ENCODE measurements around the gene MAPK8. TPM values are rescaled to one million over a fixed set of nuclear protein-coding genes. Genes with fewer than 3 reads are reported as not detected.
"Not testable (repeated sequence)": the region's sequence is repeated elsewhere in the genome, so short reads cannot be mapped to it uniquely, and the experiment has no call there.

MAPK8 gene
- 22.4 TPM for total RNA-seq

DNA sequence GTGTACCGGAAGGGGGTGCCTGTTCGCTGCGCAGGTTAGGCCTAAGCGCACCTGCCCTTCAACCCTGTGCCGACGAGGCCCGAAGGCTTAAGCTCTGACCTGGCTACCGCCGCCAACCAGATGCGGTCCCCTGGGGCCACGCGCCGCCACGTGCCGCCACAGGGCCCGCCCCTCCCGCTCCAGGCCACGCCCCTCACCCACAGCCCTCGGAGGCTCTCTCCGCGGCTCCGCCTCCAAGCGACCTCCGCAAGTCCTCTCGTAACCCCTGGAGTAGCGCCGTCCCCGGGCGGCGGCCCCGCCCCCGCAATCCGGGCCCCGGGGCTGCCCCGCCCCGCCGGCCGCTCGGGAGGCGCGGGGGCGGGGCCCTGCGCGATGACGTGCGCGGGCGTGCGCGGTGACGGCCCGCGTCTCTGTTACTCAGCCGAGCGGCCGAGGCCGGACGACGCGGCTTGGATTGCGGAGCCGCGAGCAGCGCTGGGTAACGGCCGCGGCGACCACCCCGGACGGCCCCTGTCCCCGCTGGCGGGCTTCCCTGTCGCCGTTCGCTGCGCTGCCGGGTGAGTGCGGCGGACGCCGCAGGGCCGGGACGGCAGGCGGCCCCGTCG, at the start of gene MAPK8:
Gene MAPK8 (plus strand): TSS at position 413 of the 605 bp plus-strand sequence. CDS start 94,984 bp downstream, outside the sequence.
- ATAC-seq (peak; percentile 90), DNase-seq (ENCODE audit: low spot score) (peak; percentile 96)

DNA sequence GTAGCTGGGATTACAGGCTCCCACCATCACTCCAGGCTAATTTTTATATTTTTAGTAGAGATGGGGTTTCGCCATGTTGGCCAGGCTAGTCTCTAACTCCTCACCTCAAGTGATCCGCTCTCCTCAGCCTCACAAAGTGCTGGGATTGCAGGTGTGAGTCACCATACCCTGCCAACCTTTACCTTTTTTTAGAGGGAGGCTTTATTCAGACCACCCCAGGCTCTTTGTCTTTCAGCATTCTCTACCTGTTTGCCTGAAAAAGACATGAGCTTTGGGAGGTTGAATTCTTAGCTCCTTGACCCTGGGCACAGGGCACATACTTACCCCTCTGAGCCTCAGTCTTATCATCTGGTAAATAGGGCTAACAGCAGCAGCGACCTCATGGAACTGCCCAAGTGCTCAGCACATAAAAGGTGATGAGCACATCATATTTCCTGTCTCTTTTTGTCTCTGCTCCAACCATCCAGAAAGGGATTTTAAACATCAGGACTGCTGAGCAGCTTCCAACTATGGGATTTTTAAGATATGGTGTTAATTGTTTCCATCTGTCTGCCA, 49.0 kb upstream of the MAPK8 start:
- ATAC-seq (no peak), DNase-seq (ENCODE audit: low spot score) (no peak)

DNA sequence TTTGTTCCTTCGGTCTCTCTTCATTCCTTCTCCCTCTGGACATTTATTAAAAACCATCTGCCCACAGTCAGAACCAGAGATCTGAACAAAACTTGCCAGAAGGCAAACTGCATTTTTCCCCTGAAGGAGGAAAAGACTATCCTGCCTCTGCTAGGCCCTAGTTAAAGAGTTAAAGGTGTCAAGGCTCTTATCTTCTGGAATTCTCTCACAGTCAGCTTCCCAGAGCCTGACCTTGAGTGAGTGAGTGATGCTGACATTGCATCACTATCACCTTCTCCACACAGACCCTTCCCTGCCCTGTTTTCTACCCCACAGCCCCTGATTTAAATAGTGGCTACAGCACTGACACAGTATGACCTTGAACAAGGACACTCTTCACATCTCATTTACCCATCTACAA, 48.4 kb upstream of the MAPK8 start:
- ATAC-seq = no peak
- DNase-seq (ENCODE audit: low spot score) = no peak

DNA sequence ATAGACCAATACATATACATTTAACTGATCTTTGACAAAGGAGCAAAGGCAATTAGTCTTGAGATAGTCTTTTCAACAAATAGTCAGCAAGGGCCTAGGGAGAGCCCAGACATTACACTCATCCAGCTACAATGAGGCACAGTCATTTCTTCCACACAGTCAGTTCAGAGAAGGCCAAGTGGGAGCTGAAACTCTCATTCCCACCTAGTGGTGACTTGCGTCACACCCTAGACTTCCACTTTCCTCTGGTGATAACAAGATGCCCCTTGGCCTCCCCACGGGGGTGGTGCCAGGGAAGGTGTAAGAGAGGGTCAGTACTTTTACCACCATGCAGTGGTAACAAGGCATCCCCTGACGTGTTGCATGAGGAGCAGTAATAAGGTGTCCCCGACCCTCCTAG, 39.9 kb upstream of the MAPK8 start:
- ATAC-seq = no peak
- no peak for DNase-seq (ENCODE audit: low spot score)

DNA sequence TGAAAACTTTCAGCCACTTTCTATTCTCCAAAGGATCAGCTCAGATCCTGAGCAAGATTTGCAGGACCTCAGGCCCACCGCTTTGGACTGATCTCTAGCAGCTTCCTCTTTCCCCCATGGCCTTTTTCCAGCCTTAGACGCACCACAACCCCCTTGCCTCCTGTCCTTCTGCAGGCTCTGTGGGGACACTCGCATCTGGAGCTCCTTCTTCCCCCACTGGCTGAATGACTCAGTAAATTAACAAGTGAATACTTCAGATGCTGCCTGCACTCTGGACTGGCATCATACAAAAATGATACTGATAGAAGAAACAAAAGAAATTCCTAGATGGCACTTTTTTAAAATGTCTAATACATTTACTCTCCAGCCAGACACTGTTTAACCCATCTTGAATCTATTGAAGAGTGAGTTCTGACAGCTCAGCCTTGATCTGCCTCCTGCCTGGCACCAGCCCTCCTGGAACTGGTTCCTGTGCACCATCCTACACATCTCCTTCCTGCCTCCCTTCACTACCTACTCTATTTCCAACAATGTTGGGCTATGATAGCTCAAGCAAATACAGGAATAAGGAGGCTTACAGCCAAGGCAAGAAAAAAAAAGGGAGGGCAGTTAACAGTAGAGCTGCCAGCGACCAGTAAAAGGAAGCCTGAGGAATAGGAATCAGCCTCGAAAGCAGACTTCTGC, 35.3 kb upstream of the MAPK8 start:
- no peak for DNase-seq (ENCODE audit: low spot score)
- ATAC-seq = no peak

DNA sequence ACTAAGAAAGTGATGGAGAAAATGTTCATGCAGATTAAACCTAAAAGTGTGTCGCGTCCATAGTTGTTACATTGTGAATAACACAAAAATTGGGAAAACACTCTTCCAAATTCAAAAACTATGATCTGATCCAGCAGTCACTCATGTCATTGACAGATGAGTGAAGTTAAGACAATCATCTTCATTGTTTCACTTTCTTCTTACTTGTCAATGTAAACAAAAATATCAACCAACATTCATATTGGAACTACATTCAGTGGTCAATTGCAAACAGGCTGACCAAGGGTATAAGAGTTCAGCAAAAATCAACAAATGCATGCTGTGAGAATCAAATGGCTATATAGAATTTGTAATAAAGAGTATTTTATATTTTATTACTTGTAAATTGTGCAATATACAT, 33.8 kb upstream of the MAPK8 start:
- no peak for DNase-seq (ENCODE audit: low spot score)
- ATAC-seq = no peak

DNA sequence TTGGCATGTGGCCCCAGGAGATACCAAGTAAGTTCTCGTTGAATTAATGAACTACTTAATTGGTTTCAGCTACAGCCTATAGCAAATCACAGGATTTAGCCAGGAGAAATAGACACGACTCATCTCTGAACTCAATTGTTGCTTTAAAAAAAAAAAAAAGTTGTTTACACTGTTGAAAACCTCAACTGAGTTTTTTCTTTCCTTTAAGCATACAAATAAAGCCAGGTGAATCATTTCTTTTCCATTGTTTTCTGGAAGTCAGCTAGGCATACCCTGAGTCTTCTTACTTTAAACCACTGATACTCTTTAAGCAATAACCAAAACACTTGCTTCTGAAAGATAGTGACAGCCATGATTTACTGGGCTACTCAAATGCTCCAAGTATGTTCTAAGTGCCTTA, 32.7 kb upstream of the MAPK8 start:
- ATAC-seq (no peak), DNase-seq (ENCODE audit: low spot score) (no peak)

DNA sequence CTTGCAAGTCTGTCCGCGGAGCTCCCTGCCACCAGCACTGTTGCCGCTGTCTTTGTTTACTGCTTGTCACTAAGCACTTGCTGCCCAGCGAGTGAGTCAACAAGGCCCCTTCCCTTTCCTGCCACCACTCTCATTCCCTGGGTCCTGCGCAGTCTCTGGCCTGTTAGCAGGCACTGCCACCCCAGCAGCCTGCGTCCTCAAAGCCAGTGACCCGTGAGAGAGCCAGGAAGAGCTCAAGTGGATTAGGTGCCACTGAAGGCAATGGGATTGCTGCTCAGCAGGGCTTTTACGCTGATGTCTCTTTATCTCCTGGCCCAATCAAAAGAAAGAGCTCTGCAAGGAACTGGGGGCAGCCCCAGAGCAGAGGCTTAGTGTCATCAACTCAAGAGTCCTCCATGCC, 31.8 kb upstream of the MAPK8 start, which contains the start of gene FRMPD2:
Gene FRMPD2 (minus strand): TSS at position 61 of the 400 bp plus-strand sequence. CDS start 129 bp downstream, outside the sequence.
- DNase-seq (ENCODE audit: low spot score) (no peak), ATAC-seq (no peak)

DNA sequence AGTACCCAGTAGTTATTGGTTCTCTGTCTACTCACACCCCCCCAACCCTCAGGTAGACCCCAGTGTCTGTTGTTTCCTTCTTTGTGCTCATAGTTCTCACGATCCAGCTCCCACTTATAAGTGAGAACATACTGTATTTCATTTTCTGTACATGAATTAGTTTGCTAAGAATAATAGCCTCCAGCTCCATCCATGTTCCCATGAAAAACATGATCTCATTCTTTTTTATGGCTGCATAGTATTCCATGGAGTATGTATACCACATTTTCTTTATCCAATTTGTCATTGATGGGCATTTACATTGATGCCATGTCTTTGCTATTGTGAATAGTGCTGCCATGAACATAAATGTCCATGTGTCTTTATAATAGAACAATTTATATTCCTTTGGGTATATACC, 29.4 kb upstream of the MAPK8 start:
- ATAC-seq = no peak
- DNase-seq (ENCODE audit: low spot score) = no peak

DNA sequence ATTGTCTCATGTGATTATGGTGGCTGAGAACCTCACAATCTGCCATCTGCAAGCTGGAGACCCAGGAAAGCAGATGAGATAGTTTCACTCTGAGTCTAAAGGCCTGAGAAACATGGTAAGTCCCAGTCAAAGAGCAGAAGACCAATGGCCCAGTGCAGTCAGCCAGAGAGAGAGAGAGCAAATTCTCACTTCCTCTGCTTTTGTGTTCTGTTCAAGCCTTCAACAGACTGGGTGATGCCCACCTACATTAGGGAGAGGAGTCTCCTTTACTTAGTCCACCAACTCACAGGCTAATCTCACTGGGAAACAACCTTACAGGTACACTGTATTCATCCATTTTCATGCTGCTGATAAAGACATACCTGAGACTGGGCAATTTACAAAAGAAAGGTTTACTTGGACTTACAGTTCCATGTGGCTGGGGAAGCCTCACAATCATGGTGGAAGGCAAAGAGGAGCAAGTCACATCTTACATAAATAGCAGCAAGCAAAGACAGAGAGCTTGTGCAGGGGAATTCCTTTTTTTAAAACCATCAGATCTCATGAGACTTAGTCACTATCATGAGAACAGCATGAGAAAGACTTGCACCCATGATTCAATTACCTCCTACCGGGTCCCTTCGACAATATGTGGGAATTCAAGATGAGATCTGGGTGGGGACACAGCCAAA, 27.3 kb upstream of the MAPK8 start:
- ATAC-seq (no peak), DNase-seq (ENCODE audit: low spot score) (no peak)

DNA sequence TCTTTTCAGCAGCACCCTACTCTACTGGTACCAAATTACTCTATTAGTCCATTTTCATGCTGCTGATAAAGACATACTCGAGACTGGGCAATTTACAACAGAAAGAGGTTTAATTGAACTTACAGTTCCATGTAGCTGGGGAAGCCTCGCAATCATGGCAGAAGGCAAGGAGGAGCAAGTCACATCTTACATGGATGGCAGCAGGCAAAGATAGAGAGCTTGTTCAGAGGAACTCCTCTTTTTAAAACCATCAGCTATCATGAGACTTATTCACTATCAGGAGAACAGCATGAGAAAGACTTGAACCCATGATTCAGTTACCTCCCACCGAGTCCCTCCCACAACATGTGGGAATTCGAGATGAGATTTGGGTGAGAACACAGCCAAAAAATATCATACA, 24.8 kb upstream of the MAPK8 start:
- DNase-seq (ENCODE audit: low spot score); ATAC-seq: not testable (repeated sequence)

DNA sequence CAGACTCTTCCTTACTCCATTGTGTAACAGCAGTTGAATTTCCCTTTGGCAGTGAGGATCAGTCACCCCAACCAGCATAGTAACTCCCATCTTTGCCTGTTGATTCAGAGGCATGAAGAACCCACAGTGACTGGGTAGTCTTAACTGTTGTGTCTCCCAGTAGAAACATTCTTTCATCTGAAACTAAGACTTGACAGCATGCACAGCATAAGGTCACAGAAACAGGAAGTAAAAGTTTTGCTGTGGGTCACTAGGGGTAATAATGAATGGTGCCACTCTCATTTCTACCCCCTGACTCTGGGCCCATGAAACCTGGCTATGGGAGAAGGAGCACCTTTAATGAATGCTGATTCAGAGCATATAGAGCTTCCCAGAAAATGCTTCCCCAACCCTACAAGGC, 23.6 kb upstream of the MAPK8 start:
- DNase-seq (ENCODE audit: low spot score) = no peak
- no peak for ATAC-seq

DNA sequence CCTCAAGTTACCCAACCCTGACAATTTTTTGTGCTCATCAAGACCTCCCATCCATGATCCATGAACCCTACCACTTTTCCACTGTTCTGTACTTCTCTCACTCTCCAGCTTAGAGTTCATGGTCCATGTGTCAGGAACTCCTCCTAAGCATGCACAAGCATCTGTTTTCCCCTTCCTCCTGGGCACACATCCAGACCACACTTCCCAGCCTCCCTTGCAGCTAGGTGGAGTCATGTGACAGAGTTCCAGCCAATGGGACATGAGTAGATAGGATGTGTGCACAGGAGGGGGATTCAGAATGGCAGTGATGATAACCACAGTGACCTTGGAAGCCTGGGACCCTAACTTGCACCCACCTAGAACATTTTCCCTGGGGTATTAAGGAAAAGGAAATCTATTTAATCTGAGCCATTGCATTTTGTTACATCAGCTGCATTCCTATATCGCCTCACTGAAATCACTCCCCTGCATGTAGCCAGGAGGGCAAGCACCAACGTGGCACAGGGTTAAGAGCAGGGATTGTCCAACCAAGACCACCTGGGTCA, 22.4 kb upstream of the MAPK8 start:
- no peak for ATAC-seq
- DNase-seq (ENCODE audit: low spot score) = no peak

DNA sequence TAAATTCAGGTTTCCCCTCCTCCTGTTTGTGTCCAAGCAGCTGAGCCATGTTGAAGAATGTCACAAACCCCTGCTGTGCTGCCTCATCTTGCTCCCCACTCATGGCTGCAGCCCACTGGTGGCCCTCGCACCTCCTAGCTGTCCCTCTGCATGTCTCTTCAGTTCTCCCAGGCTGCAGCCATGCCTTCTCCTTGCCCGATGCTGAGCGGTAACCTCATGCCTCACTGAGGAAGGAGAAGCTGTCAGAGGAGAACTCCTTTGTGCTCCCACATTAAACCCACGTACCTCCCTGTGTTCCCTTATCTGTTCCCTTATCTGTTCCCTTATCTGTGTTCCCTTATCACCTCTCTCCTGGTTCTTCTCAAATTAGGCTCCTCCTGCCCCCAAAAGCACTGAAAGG, 21.7 kb upstream of the MAPK8 start:
- DNase-seq (ENCODE audit: low spot score) (no peak), ATAC-seq (no peak)

DNA sequence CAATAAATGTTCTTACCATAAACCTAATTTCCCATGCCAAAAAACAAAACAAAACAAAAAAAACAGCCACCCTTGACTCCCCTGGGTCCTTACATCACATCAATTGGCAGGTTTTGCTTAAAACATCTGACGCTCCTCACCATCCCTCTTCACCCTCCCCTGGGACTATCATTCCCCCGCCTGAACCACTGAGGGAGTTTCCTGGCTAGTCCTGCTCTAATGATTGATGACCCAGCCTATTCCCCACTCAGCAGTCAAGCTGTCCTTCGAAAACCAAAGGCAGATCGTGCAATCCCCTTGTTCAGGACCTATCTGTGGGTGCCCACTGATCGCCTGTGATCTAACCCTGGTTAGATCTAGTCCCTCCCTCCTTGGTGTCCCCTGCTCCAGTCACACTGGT, 20.8 kb upstream of the MAPK8 start:
- no peak for DNase-seq (ENCODE audit: low spot score)

DNA sequence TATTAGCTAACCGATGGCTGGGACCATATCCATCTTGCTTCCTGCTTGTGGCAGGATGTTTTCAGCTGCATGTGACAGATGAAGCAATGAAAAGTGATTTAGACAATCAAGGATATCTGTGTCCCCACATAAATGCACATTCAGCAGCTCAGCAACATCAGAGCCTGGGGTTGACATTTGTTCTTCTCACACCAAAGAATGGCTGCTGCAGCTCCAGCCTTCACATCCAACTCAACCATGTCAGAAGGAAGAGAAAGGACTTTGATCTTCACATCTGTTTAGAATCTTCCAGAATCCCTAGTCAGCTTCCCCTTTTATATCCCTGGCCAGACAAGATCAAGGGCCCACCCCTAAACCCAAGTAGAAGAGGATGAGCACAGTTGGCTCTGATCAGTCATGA, 20.1 kb upstream of the MAPK8 start:
- DNase-seq (ENCODE audit: low spot score) = no peak
- no peak for ATAC-seq

More for the DNA sequence above, 20.8 kb upstream of the MAPK8 start:
- ATAC-seq = no peak

DNA sequence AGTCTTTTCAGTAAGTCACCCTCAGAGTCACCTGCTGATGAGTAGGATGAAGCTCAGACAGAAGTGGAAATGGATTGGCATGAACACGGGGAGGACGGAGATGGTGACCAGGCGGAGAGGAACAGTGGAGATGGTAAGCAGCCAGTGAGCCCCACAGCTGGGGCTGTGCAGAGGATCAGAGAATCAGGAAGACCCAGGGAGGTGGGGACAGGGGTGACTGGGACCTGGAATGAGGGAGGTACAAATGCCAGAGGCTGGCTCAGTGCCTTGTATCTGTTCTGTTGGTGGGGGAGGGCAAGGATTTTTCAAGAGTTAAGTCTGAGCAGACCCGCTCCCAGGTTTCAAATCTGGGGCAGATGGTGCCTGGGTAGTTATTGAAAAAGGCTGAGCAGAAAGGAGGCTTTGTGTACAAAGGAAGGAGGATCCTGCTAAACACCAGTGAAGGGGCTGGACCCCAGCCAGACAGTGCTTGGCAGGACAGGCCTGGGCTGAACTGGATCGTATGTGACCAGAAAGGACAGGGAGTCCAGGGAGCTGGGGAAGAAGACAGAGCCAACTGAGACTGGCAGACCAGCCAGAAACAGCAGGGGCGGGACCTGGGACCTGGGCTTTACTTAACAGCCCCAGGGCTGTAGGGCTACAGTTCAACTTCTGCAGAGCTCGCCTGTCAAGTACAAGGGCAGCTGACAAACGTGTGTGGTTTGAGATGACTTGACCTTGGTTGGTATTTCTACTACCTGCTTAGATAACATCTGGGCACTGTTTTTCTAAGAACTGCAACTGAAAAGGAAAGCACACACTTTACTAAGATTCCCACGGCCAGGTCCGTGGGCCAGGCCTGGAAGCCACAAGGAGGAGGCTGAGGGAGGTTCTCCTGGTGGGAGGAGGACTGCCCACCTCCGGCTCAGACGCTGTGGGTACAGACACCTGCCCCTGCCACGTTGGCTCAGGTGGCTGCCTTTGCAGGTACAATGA, 18.8 kb upstream of the MAPK8 start:
- ATAC-seq = peak; percentile 81
- DNase-seq (ENCODE audit: low spot score) = peak; percentile 57

DNA sequence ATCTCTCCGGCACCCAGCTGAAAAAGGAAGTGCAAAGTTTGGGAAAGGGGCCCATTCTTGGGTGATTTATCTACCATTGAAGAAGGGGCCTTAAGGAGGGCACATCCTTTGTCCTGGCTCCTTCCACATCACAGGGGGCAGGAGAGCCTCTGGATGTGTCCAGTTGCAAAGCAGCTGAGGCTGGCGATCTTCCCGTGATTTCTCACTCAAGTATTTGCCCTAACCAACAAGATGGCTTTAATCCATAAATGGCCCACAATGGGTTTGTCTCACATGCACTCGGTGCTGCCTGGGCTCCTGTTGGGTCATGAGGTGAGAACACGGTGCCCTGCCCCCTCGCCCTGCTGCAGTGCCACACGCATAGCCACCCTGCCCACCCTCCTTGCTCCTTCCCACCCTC, 17.8 kb upstream of the MAPK8 start:
- ATAC-seq (no peak), DNase-seq (ENCODE audit: low spot score) (no peak)

DNA sequence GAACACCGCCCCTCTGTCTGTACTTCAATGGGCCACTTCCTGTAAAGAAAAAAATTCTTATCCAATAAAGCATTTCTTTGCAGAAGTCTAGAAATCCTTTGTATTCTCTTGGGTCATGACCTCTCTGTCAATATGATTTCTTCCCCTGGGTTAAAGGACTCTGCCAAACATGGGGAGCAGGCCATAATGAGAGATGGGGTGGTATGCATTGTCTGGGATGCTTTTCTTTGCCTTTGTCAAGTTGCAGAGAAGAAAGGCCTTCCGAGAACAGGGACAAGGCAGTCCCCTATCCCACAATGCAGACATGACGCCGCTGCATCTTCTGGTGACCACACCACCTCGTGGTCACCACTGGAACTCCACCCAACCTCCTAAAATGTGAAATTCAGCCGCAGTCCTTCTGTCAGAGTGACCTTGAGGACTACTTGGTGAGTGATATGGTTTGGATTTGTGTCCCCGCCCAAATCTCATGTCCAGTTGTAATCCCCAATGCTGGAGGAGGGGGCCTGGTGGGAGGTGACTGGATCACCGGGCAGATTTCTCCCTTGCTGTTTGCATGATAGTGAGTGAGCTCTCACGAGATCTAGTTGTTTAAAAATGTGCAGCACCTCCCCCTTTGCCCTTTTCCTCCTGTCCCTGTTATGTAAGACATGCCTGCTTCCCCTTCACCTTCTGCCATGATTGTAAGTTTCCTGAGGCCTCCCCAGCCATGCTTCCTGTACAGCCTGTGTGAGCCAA, 16.8 kb upstream of the MAPK8 start:
- ATAC-seq (peak; percentile 90), DNase-seq (ENCODE audit: low spot score) (no peak)

DNA sequence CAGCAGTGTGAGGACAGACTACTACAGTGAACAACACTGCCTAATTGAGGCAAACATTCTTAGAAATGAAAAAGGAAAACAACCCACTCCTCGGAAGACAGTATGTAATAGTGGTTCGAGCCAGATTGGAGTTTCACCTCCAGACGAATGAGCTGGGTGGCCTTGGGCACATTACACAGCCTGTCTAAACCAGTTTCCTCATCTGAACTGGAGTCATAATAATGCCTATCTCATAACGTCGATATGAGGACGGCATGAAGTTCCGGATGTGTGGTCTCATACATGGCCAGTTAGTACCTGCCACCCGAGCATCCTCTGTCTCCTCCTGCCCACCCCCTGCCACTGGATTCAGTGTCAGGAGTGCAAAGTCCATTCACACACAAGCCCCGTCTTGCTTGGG, 16.2 kb upstream of the MAPK8 start:
- ATAC-seq (no peak), DNase-seq (ENCODE audit: low spot score) (no peak)
